Lung (tissue), 12 donors: ENCODE measurements around the gene CCNH. TPM values are rescaled to one million over a fixed set of nuclear protein-coding genes. Genes with fewer than 3 reads are reported as not detected.

Source experiments
- ATAC-seq: fragments of 200-7000 bp; cut with Tn5 transposase; one replicate; pipeline ENCODE4 v1.9.1; 2020; ENCODE audit warnings: moderate number of reproducible peaks; ENCODE audit not compliant: insufficient read depth, low FRiP score
- DNase-seq, 3 donors: peaks; one replicate each; pipeline ENCODE4 v3.0.0-alpha.2; 2013 to 2017
- H3K27ac ChIP-seq, 2 donors: one replicate each; pipeline ENCODE4 v1.5.1; 2013; ENCODE audit warnings: mild to moderate bottlenecking in 2 of 2, moderate library complexity in 2 of 2, control low read depth in 1 of 2, inconsistent platforms in 1 of 2, low read depth in 1 of 2, low read length in 1 of 2
- H3K27me3 ChIP-seq, 3 donors: one replicate each; pipeline ENCODE4 v1.5.1; 2013; ENCODE audit warnings: low read length in 2 of 3; ENCODE audit not compliant: control insufficient read depth in 3 of 3, insufficient read depth in 3 of 3
- H3K36me3 ChIP-seq, 4 donors: one replicate each; pipeline ENCODE4 v1.5.1; 2013; ENCODE audit warnings: low read length in 4 of 4, mild to moderate bottlenecking in 1 of 4, moderate library complexity in 1 of 4; ENCODE audit not compliant: control insufficient read depth in 4 of 4, insufficient read depth in 4 of 4
- H3K4me1 ChIP-seq, 5 donors: one replicate each; pipeline ENCODE4 v1.5.1; 2013; ENCODE audit warnings: low read length in 5 of 5, mild to moderate bottlenecking in 2 of 5, moderate library complexity in 1 of 5; ENCODE audit not compliant: control insufficient read depth in 5 of 5, insufficient read depth in 5 of 5
- H3K4me3 ChIP-seq: one replicate; pipeline ENCODE4 v1.5.1; 2013; ENCODE audit warnings: mild to moderate bottlenecking, control low read depth, moderate library complexity
- H3K9ac ChIP-seq, 2 donors: one replicate each; pipeline ENCODE4 v1.5.1; 2013; ENCODE audit warnings: low read length in 2 of 2, control low read depth in 1 of 2; ENCODE audit not compliant: insufficient read depth in 1 of 2
- H3K9me3 ChIP-seq, 4 donors: one replicate each; pipeline ENCODE4 v1.5.1; 2013; ENCODE audit warnings: low read length in 3 of 4, mild to moderate bottlenecking in 1 of 4, moderate library complexity in 1 of 4; ENCODE audit not compliant: control insufficient read depth in 4 of 4, insufficient read depth in 3 of 4
- CTCF ChIP-seq: IDR thresholded peaks from 2 replicates; pipeline ENCODE4 v1.5.1; 2012; ENCODE audit warnings: mild to moderate bottlenecking; ENCODE audit errors: control extremely low read depth, extremely low read depth
- WGBS, 2 donors: extraction: QIAGEN DNeasy Blood & Tissue Kit; methylation state at CpG; one replicate each; pipeline ENCODE4 v1.1.7; 2013; 5-methylcytosine and 5-hydroxymethylcytosine counted together
- polyA plus RNA-seq, 2 donors: library from polyadenylated mRNA; stranded (reverse); fragments of 200-250 nt; gene quantifications; one replicate each; pipeline ENCODE4 v1.2.1, GENCODE V29; 2013
- total RNA-seq, 2 donors: library from RNA; depleted of rRNA in 1 of 2; stranded (reverse); fragments of >200 nt in 1 of 2; gene quantifications; one replicate each; pipeline ENCODE4 v1.2.1, GENCODE V29; 2014 to 2021
- donor health status: control.
- donor health status: control.
- donor health status: Bipolar disorder and iron deficiency.
- donor health status: healthy.
- donor health status: DM: yes; HTN: yes; CAD: no.

CCNH gene
- total and polyA plus RNA-seq, 4 donors = 30.0 to 132 (median 50.6) TPM

- H3K36me3 ChIP-seq = peaks cover 14 to 52% (median 20%) of the 10 kb centered on the region in 4 donors
- no peak overlapping the region for H3K27ac ChIP-seq
- TF ChIP-seq CTCF = no peak
- no peak overlapping the region for H3K4me3 ChIP-seq
- ATAC-seq (peak; percentile 35), DNase-seq (no peak)
- WGBS, 2 donors = 19 to 47% methylated on average over 2 of the region's 2 CpGs
- peak overlapping the region in 1 of 2 donors; percentile 5 for H3K9ac ChIP-seq
- H3K4me1 ChIP-seq = no peaks in the 10 kb centered on the region
- no peaks in the 10 kb centered on the region for H3K9me3 ChIP-seq
- no peaks in the 10 kb centered on the region for H3K27me3 ChIP-seq
Observed at GRCh38 chr5:87399720-87400119, 13.0 kb downstream of the CCNH start.

GRCh38 chr5:87398981-87399614 lies 13.6 kb downstream of the CCNH start:
- H3K9me3 ChIP-seq = no peaks in the 10 kb centered on the region
- no peaks in the 10 kb centered on the region for H3K27me3 ChIP-seq
- no peak for ATAC-seq
- WGBS, 2 donors = 79 to 84% methylated on average over 5 of the region's 5 CpGs
- no peaks in the 10 kb centered on the region for H3K4me1 ChIP-seq
- no peak for DNase-seq
- peak overlapping the region in 1 of 2 donors; percentile 5 for H3K9ac ChIP-seq
- no peak overlapping the region for H3K27ac ChIP-seq
- TF ChIP-seq CTCF = no peak
- H3K4me3 ChIP-seq = no peak overlapping the region
- peaks cover 14 to 58% (median 20%) of the 10 kb centered on the region in 4 donors for H3K36me3 ChIP-seq

- no peak overlapping the region for H3K9ac ChIP-seq
- H3K4me3 ChIP-seq = no peak overlapping the region
- DNase-seq (no peak), ATAC-seq (no peak)
- H3K27me3 ChIP-seq = no peaks in the 10 kb centered on the region
- no peaks in the 10 kb centered on the region for H3K9me3 ChIP-seq
- no peak overlapping the region for H3K27ac ChIP-seq
- H3K4me1 ChIP-seq = no peaks in the 10 kb centered on the region
- WGBS, 2 donors = 46 to 85% methylated on average over 3 of the region's 3 CpGs
- no peak for TF ChIP-seq CTCF
- peaks cover 20 to 75% (median 34%) of the 10 kb centered on the region in 4 donors for H3K36me3 ChIP-seq
Observed at GRCh38 chr5:87394411-87395165, 18.1 kb downstream of the CCNH start.
